H1 (cell line): ENCODE results near the gene OGN. TPM values are rescaled to one million over a fixed set of nuclear protein-coding genes. Genes with fewer than 3 reads are reported as not detected.
A peak's percentile ranks its signal among the peaks of the same experiment; 100 is the strongest.

Experiments
- CTCF ChIA-PET: fragments of 300-600 bp; sonication (Branson Sonifier 250); formaldehyde crosslinking; loops from one replicate; lab custom pipeline; 2021; ENCODE audit not compliant: partially characterized antibody; lab: Charles Lee
- POLR2A ChIA-PET: fragments of 300-600 bp; sonication (Branson Sonifier 250); formaldehyde crosslinking; loops from one replicate; lab custom pipeline; 2021; ENCODE audit warnings: inconsistent platforms; ENCODE audit not compliant: partially characterized antibody; lab: Charles Lee
- DNase-seq, 2 experiments: peaks; one replicate each; pipeline versions ENCODE4 v3.0.0 to v3.0.0-alpha.2; 2010 to 2022; ENCODE audit warnings: low spot score in 2 of 2, low read depth in 1 of 2, mixed read lengths in 1 of 2
- FAIRE-seq: peaks from 2 replicates; lab custom pipeline; 2011; peaks lifted over from hg19 to GRCh38; lab: Jason Lieb, UNC
- H2AFZ ChIP-seq: 2 replicates; pipeline ENCODE4 v1.8.1; 2012; ENCODE audit warnings: low read length, inconsistent platforms
- H2AK5ac ChIP-seq: 2 replicates; pipeline ENCODE4 v1.6.1; 2013; ENCODE audit warnings: low read depth, low read length
- H2BK120ac ChIP-seq: replicated peaks from 2 replicates; pipeline ENCODE3; 2013; ENCODE audit warnings: low read depth, low read length, inconsistent platforms
- H2BK12ac ChIP-seq: 2 replicates; pipeline ENCODE4 v1.6.1; 2013; ENCODE audit warnings: low read depth, low read length
- H2BK15ac ChIP-seq: 2 replicates; pipeline ENCODE4 v1.6.1; 2013; ENCODE audit warnings: low read length
- H2BK20ac ChIP-seq: 2 replicates; pipeline ENCODE4 v1.6.1; 2013; ENCODE audit warnings: low read length
- H2BK5ac ChIP-seq: 2 replicates; pipeline ENCODE4 v1.6.1; 2013; ENCODE audit warnings: low read depth, low read length
- H3K14ac ChIP-seq: 2 replicates; pipeline ENCODE4 v1.6.1; 2013; ENCODE audit warnings: inconsistent platforms; ENCODE audit not compliant: insufficient read length
- H3K18ac ChIP-seq: 2 replicates; pipeline ENCODE4 v1.6.1; 2013; ENCODE audit warnings: low read length; ENCODE audit errors: extremely low read depth
- H3K23ac ChIP-seq: 2 replicates; pipeline ENCODE4 v1.6.1; 2013; ENCODE audit warnings: inconsistent platforms; ENCODE audit not compliant: insufficient read length
- H3K23me2 ChIP-seq: 2 replicates; pipeline ENCODE4 v1.6.1; 2013; ENCODE audit warnings: low read depth, low read length
- H3K27ac ChIP-seq: 2 replicates; pipeline ENCODE4 v1.6.1; 2011; ENCODE audit warnings: low read depth, low read length, inconsistent platforms
- H3K27me3 ChIP-seq, 4 experiments: replicated peaks in 1 of 4; 1 replicate in 1 of 4; 2 replicates in 3 of 4; pipeline versions ENCODE4 v1.6.1 to v1.8.1; 2011 to 2013; ENCODE audit warnings: low read length in 3 of 4, mild to moderate bottlenecking in 3 of 4, inconsistent platforms in 2 of 4, mixed read lengths in 2 of 4, moderate library complexity in 1 of 4; ENCODE audit not compliant: control insufficient read depth in 3 of 4, insufficient read depth in 3 of 4; ENCODE audit errors: extremely low read depth in 1 of 4
- H3K36me3 ChIP-seq, 4 experiments: 2 replicates each; pipeline versions ENCODE4 v1.6.1 to v1.8.1; 2011 to 2013; ENCODE audit warnings: mild to moderate bottlenecking in 4 of 4, low read length in 3 of 4, moderate library complexity in 2 of 4, control low read depth in 1 of 4, inconsistent platforms in 1 of 4; ENCODE audit not compliant: insufficient read depth in 4 of 4, control insufficient read depth in 2 of 4
- H3K4ac ChIP-seq: replicated peaks from 2 replicates; pipeline ENCODE3; 2013; ENCODE audit warnings: low read length, low read depth, mixed read lengths, inconsistent platforms; ENCODE audit not compliant: insufficient read length
- H3K4me1 ChIP-seq, 4 experiments: replicated peaks in 1 of 4; 1 replicate in 1 of 4; 2 replicates in 3 of 4; pipeline versions ENCODE4 v1.6.1 to v1.8.1; 2011 to 2013; ENCODE audit warnings: low read length in 3 of 4, inconsistent platforms in 2 of 4, mixed read lengths in 1 of 4; ENCODE audit not compliant: insufficient read depth in 4 of 4, control insufficient read depth in 3 of 4
- H3K4me2 ChIP-seq, 2 experiments: 2 replicates each; pipeline versions ENCODE4 v1.6.1 to v1.8.1; 2011 to 2013; ENCODE audit warnings: low read depth in 2 of 2, low read length in 2 of 2, control low read depth in 1 of 2, inconsistent platforms in 1 of 2, mild to moderate bottlenecking in 1 of 2; ENCODE audit not compliant: insufficient read depth in 1 of 2
- H3K4me3 ChIP-seq, 4 experiments: fragments of 200-600, 300-600 bp in 1 of 4; sonication (generic), shearing (Covaris generic), sonication (Bioruptor Twin) in 1 of 4; 2 replicates each; pipeline versions ENCODE4 v1.5.1 to v1.8.1; 2011 to 2016; ENCODE audit warnings: low read length in 4 of 4, low read depth in 3 of 4, control low read depth in 2 of 4, inconsistent platforms in 2 of 4, mild to moderate bottlenecking in 2 of 4, mixed read lengths in 1 of 4, moderate library complexity in 1 of 4; ENCODE audit not compliant: insufficient read depth in 2 of 4; ENCODE audit errors: extremely low read depth in 1 of 4
- H3K56ac ChIP-seq: replicated peaks from 2 replicates; pipeline ENCODE3; 2013; ENCODE audit warnings: low read depth, mild to moderate bottlenecking, mixed read lengths, low read length, inconsistent platforms; ENCODE audit not compliant: insufficient read length
- H3K79me1 ChIP-seq: 2 replicates; pipeline ENCODE4 v1.6.1; 2013; ENCODE audit warnings: low read depth, low read length, control low read depth
- H3K79me2 ChIP-seq, 2 experiments: 2 replicates each; pipeline versions ENCODE4 v1.6.1 to v1.8.1; 2012 to 2013; ENCODE audit warnings: low read length in 2 of 2, mild to moderate bottlenecking in 2 of 2, inconsistent platforms in 1 of 2; ENCODE audit not compliant: insufficient read depth in 2 of 2, control insufficient read depth in 1 of 2
- H3K9ac ChIP-seq, 4 experiments: replicated peaks in 1 of 4; 1 replicate in 1 of 4; 2 replicates in 3 of 4; pipeline versions ENCODE4 v1.6.1 to v1.8.1; 2011 to 2013; ENCODE audit warnings: low read depth in 3 of 4, low read length in 3 of 4, control low read depth in 2 of 4, mild to moderate bottlenecking in 2 of 4, moderate library complexity in 2 of 4, inconsistent platforms in 1 of 4; ENCODE audit errors: extremely low read depth in 1 of 4
- H3K9me3 ChIP-seq, 2 experiments: 2 replicates each; pipeline versions ENCODE4 v1.6.1 to v1.8.1; 2012 to 2013; ENCODE audit warnings: mild to moderate bottlenecking in 2 of 2, moderate library complexity in 2 of 2, control low read depth in 1 of 2, inconsistent platforms in 1 of 2, low read depth in 1 of 2, low read length in 1 of 2, mixed read lengths in 1 of 2; ENCODE audit not compliant: insufficient read depth in 2 of 2
- H4K20me1 ChIP-seq, 2 experiments: replicated peaks in 1 of 2; 2 replicates each; pipeline versions ENCODE3 to v1.8.1; 2011 to 2013; ENCODE audit warnings: inconsistent platforms in 2 of 2, low read length in 2 of 2, mild to moderate bottlenecking in 1 of 2; ENCODE audit not compliant: insufficient read depth in 2 of 2, control insufficient read depth in 1 of 2
- H4K5ac ChIP-seq: 2 replicates; pipeline ENCODE4 v1.6.1; 2013; ENCODE audit warnings: low read length, low read depth, mixed read lengths, inconsistent platforms; ENCODE audit not compliant: insufficient read length
- H4K8ac ChIP-seq: 2 replicates; pipeline ENCODE4 v1.8.0; 2013; ENCODE audit warnings: mild to moderate bottlenecking, moderate library complexity, low read length, inconsistent platforms; ENCODE audit not compliant: insufficient read depth; ENCODE audit errors: extremely low read depth
- H4K91ac ChIP-seq: replicated peaks from 2 replicates; pipeline ENCODE3; 2013; ENCODE audit warnings: low read length, mixed read lengths, inconsistent platforms; ENCODE audit not compliant: insufficient read length
- BACH1 ChIP-seq: IDR thresholded peaks from 2 replicates; pipeline ENCODE4 v1.6.1; 2012; ENCODE audit warnings: low read length, improper control_type of control experiment
- SUZ12 ChIP-seq: fragments of 200-600 bp; sonication (generic); IDR thresholded peaks from 2 replicates; pipeline ENCODE4 v1.6.1; 2012; ENCODE audit warnings: mild to moderate bottlenecking, inconsistent platforms, low read length, moderate library complexity, mixed read lengths
- WGBS, 2 experiments: shearing (Covaris generic) in 1 of 2; methylation state at CpG; one replicate each; pipeline versions ENCODE4 v1.1.6 to v1.1.7; 2013 to 2015; ENCODE audit warnings: low lambda C conversion rate in 2 of 2, mixed read lengths in 2 of 2, inconsistent platforms in 1 of 2, low coverage in 1 of 2, missing lambda C conversion rate in 1 of 2; ENCODE audit not compliant: insufficient replicate concordance in 2 of 2, insufficient coverage in 1 of 2, insufficient read length in 1 of 2; ENCODE audit errors: extremely low coverage in 1 of 2, missing lambda C conversion rate in 1 of 2; 5-methylcytosine and 5-hydroxymethylcytosine counted together
- polyA plus RNA-seq, 7 experiments: library from polyadenylated mRNA; depleted of rRNA in 3 of 7; stranded (reverse) in 5 of 7; unstranded in 2 of 7; fragments of >200 nt in 5 of 7; fragments of 200-250 nt in 2 of 7; gene quantifications; 1 replicate in 5 of 7; 2 replicates in 1 of 7; 4 replicates in 1 of 7; pipeline versions ENCODE4 v1.2.1 to v1.2.3, GENCODE V29; 2011 to 2013; ENCODE audit warnings: missing spikeins in 2 of 7, mixed read lengths in 2 of 7
- total RNA-seq: library from RNA; stranded (reverse); fragmentation: NEBNext Ultra II Directional; extraction: Animal tissue kit (Norgen Biotek cat#: 25700); gene quantifications from 2 replicates; pipeline ENCODE4 v1.2.1, GENCODE V29; 2021
- TF ChIP-seq, protein P1 (sequence below): IDR thresholded peaks from 2 replicates; pipeline ENCODE4 v1.6.1; 2012; ENCODE audit warnings: low read length, inconsistent platforms

Gene OGN
- total and polyA plus RNA-seq, 2 of the 8 experiments (the other 6 are each of a cell fraction or from before 2014, with no cell fraction given) = not detected

DNA sequence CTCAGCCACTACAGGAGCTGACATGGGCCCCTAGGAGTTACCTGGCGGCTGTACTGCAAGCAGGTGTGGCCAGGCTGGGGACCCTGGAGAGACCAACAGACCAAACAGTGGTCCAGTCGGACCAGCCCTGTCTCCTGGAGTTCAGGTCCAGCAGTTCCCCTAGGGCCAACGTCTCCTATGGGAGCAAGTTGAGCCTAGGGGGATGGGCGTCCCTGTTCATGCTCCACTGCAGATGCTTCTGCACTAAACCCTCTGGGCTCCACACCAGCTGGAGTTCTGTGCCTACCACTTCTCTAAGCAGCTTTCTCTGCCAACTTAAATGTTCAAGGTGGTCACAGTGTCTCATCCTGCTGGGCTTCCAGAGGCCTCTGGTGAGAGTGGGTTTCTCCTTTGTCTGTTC is 40.5 kb upstream of the OGN start:
- Histone ChIP-seq H3K23ac (no peak overlapping the region), H4K8ac (no peak overlapping the region), H2BK15ac (no peak overlapping the region), H2AFZ (no peak overlapping the region), H3K4me1 (peaks cover 0 to 2% (median 0%) of the 10 kb centered on the region in 4 experiments; a peak in 1 of 7 replicates), H2AK5ac (no peak overlapping the region), H3K4ac (no peak overlapping the region), H2BK120ac (peak overlapping the region; percentile 33), H2BK5ac (no peak overlapping the region), H3K79me1 (no peaks in the 10 kb centered on the region), H3K9ac (no peak overlapping the region; a peak in 1 of 7 replicates), H4K20me1 (no peaks in the 10 kb centered on the region), H4K91ac (no peak overlapping the region), H2BK12ac (no peak overlapping the region), H3K18ac (no peak overlapping the region), H3K79me2 (no peaks in the 10 kb centered on the region), H3K14ac (no peak overlapping the region), H3K4me2 (no peak overlapping the region), H2BK20ac (no peak overlapping the region), H3K36me3 (no peaks in the 10 kb centered on the region), H4K5ac (no peak overlapping the region), H3K4me3 (no peak overlapping the region), H3K27ac (no peak overlapping the region), H3K27me3 (no peaks in the 10 kb centered on the region), H3K56ac (no peak overlapping the region), H3K9me3 (no peaks in the 10 kb centered on the region; a peak in 1 of 4 replicates), H3K23me2 (no peaks in the 10 kb centered on the region)
- FAIRE-seq (no peak), DNase-seq (no peak)
- POLR2A ChIA-PET = no interaction called here
- 88% methylated on average over 4 of the region's 4 CpGs; no CpG with 5 or more reads in 1 of the 2 experiments for WGBS, 2 experiments
- CTCF ChIA-PET = interaction anchor here (2.1 kb wide), 1 partner anchor 11 kb away, joined by 9 read pairs; no protein-coding TSS in a partner anchor
- TF ChIP-seq, protein P1, sequence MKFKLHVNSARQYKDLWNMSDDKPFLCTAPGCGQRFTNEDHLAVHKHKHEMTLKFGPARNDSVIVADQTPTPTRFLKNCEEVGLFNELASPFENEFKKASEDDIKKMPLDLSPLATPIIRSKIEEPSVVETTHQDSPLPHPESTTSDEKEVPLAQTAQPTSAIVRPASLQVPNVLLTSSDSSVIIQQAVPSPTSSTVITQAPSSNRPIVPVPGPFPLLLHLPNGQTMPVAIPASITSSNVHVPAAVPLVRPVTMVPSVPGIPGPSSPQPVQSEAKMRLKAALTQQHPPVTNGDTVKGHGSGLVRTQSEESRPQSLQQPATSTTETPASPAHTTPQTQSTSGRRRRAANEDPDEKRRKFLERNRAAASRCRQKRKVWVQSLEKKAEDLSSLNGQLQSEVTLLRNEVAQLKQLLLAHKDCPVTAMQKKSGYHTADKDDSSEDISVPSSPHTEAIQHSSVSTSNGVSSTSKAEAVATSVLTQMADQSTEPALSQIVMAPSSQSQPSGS = no peak
- TF ChIP-seq SUZ12 = no peak
- no peak for TF ChIP-seq BACH1
